ENCODE data around the gene UBE4B. TPM values are rescaled to one million over a fixed set of nuclear protein-coding genes. Genes with fewer than 3 reads are reported as not detected.
"Not testable (repeated sequence)": the region's sequence is repeated elsewhere in the genome, so short reads cannot be mapped to it uniquely, and the experiment has no call there.

Gene UBE4B
- total RNA-seq: 17.3 and 24.2 TPM in 2 replicates

DNA sequence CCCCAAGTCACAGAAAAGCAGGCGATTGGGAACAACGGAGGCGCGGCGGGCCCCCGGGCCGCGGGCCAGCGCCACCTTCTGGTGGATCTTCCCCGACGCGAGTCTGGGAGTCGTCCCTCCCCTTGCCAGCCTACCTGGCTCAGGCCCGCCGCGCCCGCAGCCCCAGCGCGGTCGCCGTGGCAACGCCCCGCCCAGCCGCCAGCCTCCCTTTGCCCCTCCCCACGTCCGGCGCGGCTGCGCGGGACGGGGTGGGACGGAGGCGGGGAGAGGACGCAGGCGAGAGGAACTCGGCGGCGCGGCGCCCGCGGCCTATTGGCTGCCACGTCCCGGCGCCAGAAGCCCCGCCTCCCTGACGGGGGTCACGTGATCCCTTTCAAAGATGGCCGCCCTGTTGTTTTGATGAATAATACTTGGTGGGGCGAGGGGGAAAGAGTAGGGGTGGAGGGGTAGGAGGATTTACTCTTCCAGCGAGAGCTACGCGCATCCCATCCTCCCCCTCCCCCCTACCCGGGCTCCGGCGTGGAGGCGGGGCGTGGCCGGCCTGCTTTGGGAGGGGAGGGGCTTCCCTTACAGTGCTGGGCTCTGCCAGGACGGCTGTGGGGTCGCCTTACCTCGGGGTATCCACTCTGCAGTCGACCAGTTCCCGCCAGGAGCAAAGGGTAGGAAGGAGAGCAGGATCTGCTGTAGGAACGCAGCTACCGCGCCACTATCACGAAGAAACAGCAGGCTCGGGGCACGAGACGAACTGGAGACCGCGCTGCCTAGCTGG is at the start of gene UBE4B:
Gene UBE4B, plus strand, starts transcription at position 369 of the 769 bp plus-strand sequence. CDS start 713 bp downstream, outside the sequence.
- peak; percentile 93 for DNase-seq (ENCODE audit: low read depth, low spot score)

DNA sequence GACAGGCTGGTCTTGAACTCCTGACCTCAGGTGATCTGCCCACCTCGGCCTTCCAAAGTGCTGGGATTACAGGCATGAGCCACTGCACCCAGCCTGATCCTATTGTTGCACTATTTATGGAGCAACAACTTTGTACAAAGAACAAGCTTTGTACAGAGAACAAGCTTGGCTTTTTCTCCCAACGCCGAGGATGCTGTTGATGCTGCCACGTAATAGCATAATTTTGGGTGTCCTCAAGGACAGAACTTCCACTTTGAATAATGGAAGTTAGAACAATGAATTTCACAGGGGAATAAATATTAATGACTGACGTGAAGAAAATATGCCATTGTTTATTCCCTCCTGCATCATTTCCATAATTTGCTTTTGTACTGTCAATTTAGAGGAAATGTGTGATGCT is 48.5 kb upstream of the UBE4B start:
- DNase-seq (ENCODE audit: low read depth, low spot score): no peak

DNA sequence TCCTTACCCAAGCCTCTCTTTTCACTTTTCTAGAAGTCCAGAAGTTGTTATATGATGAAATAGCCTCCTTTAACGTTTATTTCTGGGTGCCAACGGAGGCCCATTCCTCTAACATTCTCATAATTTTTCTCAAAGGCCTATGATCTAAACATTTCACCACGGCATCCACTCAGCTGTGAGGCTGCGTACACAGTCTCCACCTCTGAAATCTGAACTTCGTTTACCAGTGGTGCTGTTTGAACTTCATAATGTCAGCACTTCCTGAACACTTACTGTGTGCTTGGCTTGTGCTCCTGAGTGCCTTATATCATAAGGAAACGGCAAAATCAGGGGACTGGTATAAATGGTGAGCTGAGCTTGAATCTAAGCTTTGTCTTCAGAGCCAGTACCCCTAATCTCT is 47.8 kb upstream of the UBE4B start:
- DNase-seq (ENCODE audit: low read depth, low spot score): no peak

DNA sequence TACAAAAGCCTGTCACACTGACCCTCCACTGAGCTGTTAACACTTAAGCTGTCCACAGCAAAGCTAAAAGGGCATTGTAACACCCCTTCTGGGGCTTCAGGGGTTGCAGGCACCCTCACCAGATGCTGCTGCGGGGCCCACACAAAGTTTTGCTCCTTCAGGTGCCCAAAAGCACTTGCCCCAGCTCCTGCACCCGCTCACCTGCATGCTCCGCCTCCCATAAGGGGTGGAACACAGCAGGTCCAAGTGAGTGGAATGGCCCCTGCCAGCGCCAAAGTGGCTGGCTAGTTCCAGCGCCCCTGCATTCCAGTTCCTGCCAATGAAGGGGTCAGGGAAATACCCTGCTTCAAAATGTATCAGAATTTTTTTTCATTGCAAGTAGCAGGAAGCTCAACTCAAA is 43.0 kb upstream of the UBE4B start:
- DNase-seq (ENCODE audit: low read depth, low spot score): no peak

DNA sequence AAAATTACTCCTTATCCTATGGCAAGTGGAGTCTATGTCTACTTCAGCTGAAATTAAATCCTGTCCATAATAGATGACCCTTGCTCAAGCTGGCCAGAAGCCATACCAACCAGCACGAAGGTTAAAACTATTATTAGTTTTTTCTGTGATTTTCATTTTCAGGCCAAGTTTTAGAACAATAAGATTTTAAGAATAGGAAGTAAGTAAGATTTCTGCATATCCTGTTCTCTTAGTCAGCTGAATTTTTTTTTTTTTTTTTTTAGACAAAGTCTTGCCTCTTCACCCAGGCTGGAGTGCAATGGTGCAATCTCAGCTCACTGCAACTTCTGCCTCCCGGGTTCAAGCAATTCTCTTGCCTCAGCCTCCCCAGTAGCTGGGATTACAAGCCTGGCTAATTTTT is 41.8 kb upstream of the UBE4B start:
- DNase-seq (ENCODE audit: low read depth, low spot score): peak; percentile 54

DNA sequence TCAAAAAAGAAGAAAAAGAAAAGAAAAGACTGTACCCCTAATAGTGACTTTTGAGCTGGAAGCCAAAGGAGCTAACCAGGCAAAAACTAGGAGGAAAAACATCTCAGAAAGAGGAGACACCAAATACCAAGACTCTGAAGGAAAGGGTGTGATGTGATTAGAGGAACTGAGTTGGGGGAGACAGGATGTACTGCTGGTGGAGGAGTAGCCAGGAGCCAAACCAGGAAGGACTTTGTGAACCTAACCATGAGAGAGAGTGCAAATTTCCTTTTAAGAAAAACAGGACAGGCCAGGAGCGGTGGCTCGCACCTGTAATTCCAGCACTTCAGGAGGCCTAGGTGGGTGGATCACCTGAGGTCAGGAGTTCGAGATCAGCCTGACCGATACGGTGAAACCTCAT is 39.8 kb upstream of the UBE4B start:
- DNase-seq (ENCODE audit: low read depth, low spot score): no peak

DNA sequence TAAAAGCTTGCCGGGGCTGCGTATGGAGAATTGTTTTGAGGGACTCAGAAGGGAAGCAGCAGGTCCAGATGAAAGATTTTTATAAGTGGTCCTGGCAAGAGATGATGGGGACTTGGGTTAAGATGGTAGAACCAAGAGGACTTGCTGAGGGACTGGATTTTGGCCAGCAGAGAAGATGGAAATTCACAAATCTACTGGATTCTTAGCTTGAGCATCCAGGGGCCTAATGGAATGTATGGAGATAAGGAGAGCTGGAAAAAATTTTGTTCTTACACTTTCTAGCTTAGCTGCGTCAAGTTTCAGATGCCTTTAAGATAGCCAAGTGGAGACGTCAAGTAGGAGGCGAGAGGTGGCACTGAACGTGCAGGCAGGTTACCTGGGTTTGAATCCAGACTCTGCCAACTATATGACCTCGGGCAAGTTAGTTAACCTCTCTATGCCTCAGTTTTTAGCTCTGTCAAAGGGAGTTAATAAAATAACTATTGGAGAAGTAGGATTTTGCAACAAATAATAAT is 39.1 kb upstream of the UBE4B start:
- DNase-seq (ENCODE audit: low read depth, low spot score): no peak

DNA sequence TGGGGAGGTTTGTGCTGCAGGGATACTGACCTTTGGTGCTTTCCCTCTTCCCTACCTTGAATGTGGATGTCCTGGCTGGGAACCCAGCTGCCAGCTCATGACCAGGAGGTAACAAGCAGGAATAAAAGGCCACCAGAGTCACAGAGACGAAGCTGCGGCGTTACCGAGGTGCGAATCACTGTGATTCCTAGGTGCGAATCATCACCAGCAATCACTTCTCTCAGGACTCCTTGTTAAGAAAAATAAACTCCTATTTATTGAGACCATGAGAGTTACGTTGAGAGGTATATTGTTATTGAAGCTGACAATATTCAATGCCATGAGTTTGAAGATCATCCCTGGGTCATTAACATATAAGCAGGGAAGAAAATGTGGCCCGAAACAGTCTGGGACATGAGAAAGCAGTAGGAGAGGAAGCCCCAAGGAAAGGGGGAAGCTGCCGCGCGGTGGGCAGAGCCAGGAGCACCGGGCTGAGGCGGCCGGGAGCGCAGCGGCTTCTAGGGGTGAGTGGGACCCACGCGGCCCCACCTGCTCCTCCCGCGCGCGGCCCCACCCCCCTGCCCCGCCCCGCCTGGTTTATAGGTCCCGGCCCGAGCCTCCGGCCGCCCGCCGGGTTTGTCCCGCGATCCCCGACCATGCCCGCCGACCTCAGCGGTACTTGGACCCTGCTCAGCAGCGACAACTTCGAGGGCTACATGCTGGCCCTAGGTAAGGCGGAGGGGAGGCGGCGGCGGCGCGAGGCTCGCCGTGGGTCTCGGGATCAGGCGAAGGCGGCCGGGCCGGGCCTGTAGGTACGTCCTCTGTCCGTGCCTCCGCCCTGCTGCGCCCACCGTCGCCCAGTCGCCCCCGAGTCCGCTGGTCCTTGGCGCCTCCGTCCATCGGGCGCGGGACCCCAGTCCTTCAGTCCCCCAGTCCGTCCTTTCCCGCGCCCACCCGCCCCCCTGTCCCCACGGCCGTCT is 35.9 kb upstream of the UBE4B start, which contains the start of gene RBP7:
Gene RBP7, plus strand, starts transcription at position 605 of the 959 bp plus-strand sequence. Its CDS starts 31 bp downstream, at position 636.
- no peak for DNase-seq (ENCODE audit: low read depth, low spot score)

DNA sequence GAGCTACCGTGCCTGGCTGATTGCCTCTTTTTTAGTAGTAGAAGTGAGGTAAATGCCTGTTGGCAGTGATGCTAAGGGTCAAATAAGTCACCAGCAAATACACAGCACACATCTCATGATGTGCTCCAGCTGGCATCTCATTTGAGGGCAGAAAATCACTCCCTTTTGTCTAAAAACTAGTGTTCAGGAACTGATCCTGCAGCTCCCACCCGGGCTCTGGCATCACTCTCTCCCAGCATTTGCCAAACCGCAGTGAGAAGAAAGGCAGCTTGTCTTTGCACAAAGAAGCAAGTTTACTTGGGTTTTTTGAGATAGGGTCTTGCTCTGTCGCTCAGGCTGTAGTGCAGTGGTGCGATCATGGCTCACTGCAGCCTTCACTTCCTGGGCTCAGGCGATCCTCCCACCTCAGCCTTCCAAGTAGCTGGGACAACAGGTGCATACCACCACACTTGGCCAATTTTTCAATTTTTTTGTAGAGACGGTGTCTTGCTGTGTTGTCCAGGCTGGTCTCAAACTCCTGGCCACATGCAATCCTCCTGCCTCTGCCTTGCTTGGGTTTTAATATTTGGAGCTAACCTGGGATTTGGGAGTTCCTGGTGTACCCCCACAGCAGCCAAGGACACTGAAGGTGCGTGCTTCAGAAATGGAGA is 31.6 kb upstream of the UBE4B start:
- no peak for DNase-seq (ENCODE audit: low read depth, low spot score)

DNA sequence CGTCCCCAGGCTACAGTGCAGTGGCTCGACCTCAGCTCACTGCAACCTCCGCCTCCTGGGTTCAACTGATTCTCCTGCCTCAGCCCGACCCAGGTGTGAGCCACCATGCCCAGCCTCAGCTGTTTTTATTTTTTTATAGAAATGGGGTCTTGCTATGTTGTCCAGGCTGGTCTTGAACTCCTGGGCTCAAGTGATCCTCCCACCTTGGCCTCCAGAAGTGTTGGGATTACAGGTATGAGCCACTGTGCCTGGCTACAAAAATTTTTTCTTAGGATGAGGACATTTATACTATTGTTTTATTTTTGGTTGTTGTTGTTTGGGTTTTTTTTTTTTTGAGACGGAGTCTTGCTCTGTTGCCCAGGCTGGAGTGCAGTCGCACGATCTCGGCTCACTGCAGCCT is 27.5 kb upstream of the UBE4B start:
- not testable (repeated sequence) for DNase-seq (ENCODE audit: low read depth, low spot score)

DNA sequence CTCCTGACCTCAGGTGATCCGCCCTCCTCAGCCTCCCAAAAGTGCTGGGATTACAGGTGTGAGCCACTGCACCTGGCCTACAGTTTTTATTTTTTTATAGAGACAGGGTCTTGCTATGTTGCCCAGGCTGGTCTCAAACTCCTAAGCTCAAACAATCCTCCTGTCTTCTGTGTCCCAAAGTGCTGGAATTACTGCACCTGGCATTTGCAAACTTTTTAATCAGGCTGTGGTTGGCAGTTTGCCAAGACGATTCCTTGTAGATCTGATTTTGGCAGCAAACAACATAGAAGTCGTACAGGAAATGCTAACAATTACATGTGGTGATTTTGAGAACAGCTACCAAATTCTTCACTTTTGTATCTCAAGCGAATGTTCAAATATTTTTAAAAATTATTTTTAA is 25.6 kb upstream of the UBE4B start:
- DNase-seq (ENCODE audit: low read depth, low spot score): no peak

DNA sequence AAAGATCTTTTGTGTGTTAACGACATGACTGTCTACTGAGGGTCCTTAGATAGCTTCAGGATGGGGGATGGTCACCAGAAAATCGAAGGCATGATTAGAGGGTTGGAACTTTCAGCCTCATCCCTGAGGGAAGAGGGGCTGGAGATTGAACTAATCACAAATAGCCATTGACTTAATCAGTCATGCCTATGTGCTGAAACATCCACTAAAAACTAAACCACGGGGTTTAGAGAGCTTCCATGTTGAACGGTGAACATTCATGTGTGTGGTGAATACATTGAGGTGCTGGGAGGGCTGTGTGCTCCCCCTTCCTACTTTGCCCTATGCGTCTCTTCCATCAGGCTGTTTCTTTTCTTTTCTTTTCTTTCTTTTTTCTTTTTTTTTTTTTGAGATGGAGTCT is 18.7 kb upstream of the UBE4B start:
- DNase-seq (ENCODE audit: low read depth, low spot score): no peak

DNA sequence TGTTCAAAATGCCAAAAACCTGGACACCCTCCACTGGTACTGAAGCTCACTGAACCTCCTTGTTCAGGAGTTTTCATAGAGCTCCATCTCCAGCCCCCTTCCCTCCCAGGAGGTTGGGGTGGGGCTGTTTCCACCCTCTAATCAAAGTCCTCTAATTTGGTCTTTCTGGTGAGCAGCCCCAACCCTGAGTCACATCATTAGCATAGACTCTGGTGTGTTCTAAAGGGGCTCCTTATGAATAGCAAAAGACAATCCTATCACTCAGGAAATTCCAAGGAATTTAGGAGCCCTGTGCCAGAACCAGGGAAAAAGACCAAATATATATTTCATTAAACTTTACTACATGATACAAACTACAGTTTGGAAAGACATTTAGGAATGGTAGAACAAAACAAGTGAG is 13.2 kb upstream of the UBE4B start:
- DNase-seq (ENCODE audit: low read depth, low spot score): no peak

DNA sequence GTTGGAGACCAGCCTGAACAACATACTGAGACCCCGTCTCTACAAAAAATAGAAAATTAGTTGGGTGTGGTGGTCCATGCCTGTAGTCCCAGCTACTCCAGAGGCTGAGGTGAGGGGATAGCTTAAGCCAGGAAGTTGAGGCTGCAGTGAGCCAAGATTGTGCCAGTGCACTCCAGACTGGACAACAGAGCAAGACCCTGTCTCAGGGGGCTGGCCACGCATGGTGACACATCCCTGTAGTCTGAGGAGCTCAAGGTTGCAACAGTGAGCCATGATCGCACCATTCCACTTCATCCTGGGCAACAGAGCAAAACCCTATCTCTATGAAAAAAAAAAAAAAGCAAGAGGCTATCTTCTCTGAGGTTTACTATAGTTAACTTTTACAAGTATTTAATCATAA is 12.7 kb upstream of the UBE4B start:
- no peak for DNase-seq (ENCODE audit: low read depth, low spot score)

DNA sequence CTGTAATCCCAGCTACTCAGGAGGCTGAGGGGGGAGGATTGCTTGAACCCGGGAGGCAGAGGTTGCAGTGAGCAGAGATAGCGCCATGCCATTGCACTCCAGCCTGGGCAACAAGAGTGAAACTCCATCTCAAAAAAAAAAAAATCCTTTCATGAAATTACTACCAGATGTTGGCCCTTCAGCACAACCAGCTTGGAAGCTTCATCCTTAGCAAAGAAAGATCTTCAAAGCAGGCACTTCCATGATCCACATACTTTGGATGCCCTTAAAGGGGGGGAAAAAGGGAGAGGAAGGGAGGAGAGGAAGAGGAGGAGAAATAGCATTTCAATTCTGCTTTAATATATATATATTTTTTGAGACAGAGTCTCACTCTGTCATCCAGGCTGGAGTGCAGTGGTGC is 12.1 kb upstream of the UBE4B start:
- not testable (repeated sequence) for DNase-seq (ENCODE audit: low read depth, low spot score)

DNA sequence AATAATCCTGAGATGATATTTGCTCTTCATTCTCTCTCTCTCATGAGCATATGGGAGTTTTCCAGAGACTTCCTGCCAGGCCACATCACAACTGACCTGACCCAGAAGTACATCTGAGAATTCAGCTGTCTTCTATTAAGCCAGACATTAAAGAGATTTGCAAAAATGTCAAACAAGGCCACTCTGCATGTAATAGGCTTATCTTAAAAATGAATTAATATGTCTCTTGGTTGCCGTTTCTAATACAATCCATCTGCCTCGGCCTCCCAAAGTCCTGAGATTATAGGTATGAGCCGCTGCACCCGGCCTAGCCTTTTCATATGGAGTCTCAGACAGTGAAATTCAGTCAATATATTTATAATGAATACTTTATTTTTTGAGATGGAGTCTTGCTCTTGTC is 10.8 kb upstream of the UBE4B start:
- DNase-seq (ENCODE audit: low read depth, low spot score): not testable (repeated sequence)

DNA sequence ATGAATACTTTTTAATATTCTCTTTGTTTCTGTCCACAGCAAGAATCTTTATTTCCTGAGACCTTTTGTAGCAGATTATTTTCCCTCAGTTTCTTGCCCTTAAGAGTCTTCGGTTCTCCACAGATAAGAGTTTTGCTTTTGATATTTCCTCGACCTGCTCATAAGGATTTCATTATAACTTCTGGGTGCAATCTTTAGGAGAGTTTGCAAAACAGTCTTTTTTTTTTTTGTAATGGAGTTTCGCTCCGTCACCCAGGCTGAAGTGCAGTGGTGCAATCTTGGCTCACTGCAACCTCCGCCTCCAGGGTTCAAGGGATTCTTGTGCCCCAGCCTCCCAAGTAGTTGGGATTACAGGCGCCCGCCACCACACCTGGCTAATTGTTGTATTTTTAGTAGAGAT is 10.1 kb upstream of the UBE4B start:
- no peak for DNase-seq (ENCODE audit: low read depth, low spot score)

DNA sequence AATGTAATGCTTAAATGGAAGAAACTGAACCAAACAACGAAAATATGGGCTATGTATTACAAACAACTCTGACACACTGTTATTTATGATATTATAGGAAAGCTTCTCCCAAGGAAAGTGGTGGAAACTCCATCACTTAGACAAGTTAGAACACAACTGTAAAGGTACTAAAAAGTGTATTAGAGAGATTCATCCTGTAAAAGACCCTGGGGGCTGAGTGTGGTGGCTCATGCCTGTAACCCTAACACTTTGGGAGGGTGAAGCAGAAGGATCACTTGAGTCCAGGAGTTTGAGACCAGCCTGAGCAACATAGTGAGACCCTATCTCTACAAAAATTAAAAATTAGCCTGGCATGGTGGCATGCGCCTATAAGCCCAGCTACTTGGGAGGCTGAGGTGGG is 7.4 kb upstream of the UBE4B start:
- no peak for DNase-seq (ENCODE audit: low read depth, low spot score)

DNA sequence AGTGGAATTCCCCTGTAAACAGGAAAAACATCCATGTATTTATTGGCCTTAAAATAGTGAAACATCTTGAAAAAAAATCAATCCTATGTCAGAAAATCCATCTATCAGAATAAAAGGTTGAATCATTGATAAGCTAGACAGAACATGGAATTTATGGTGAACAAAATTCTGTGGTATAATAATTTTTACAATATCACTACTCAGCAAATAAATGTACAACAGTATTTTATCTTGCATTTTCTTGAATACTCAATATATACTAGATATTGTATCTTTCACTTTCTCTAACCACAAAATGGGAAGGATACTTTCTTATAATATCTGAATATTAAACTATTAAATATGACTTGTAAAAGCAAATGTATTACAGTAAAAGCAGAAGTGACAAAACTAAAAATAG is 5.7 kb upstream of the UBE4B start:
- DNase-seq (ENCODE audit: low read depth, low spot score): no peak

DNA sequence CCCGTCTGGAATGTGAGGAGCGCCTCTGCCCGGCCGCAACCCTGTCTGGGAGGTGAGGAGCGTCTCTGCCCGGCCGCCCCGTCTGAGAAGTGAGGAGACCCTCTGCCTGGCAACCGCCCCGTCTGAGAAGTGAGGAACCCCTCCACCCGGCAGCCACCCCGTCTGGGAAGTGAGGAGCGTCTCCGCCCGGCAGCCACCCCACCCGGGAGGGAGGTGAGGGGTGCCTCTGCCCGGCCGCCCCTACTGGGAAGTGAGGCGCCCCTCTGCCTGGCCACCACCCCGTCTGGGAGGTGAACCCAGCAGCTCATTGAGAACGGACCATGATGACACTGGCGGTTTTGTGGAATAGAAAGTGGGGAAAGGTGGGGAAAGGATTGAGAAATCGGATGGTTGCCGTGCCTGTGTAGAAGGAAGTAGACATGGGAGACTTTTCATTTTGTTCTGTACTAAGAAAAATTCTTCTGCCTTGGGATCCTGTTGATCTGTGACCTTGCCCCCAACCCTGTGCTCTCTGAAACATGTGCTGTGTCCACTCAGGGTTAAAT is 3.7 kb upstream of the UBE4B start:
- not testable (repeated sequence) for DNase-seq (ENCODE audit: low read depth, low spot score)

DNA sequence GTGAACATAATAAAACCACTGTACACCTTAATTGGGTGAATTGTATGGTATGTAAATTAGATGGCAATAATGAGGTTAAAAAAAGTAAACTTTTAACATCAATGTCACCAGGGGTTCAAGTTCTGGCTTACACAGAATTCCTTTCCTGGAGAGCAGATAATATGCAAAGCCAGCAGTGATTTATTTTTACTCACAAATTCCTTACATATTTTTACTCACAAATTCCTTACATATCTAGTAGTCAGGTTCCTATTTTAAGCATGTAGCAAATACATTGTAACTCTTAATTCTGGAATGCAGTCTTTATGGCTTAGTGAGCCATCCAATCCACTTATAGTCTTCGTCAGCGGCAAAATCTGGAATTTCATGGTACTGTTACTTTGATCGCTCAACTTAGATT is 1.3 kb upstream of the UBE4B start:
- no peak for DNase-seq (ENCODE audit: low read depth, low spot score)

Measured in pulmonary artery endothelial cell (primary cell).